ENCODE results near the gene TEX54. TPM values are rescaled to one million over a fixed set of nuclear protein-coding genes. Genes with fewer than 3 reads are reported as not detected.

The TEX54 gene
- total and polyA plus RNA-seq, 2 of the 4 experiments (the other 2 are of a cell fraction), result not detected

- DNase-seq (no peak), ATAC-seq (ENCODE audit: low read depth) (no peak)
- intact Hi-C loops (cut with micrococcal nuclease), result loop anchor here (2.0 to 5.0 kb wide), 3 partner anchors 23 to 252 kb away; partner anchors contain the start of genes EML3, HNRNPUL2, ROM1 and TTC9C
- H2AK5ac ChIP-seq (ENCODE audit: low read depth, low read length), result no peak overlapping the region
- H2BK20ac ChIP-seq (ENCODE audit: low read depth, low read length), result no peak overlapping the region
- CTCF ChIA-PET, result interaction anchor here (0.6 to 1.6 kb wide), 6 partner anchors 11 to 786 kb away, joined by 3 to 7 read pairs (median 4); partner anchors contain the start of gene SLC3A2
- no peak overlapping the region for H3K4me2 ChIP-seq (ENCODE audit: low read depth, low read length)
- H2AFZ ChIP-seq (replicated peaks; ENCODE audit: low read length, poor library complexity), result no peak overlapping the region
- 0 out of 2 replicates have a peak, but pooled peaks cover 3% of the 10 kb centered on the region for H3K9me1 ChIP-seq (ENCODE audit: insufficient read depth, low read length)
- H3K4me1 ChIP-seq (ENCODE audit: control insufficient read depth, insufficient read depth, low read length), result no peaks in the 10 kb centered on the region
- no peaks in the 10 kb centered on the region for H3K27me3 ChIP-seq (ENCODE audit: control insufficient read depth, insufficient read depth, low read length)
- no peaks in the 10 kb centered on the region; the same call in 1 of the 2 replicates for H3K36me3 ChIP-seq (ENCODE audit: control insufficient read depth, insufficient read depth, low read length)
- H3K56ac ChIP-seq (ENCODE audit: extremely low read depth, insufficient read depth, low read length), result no peak overlapping the region
- POLR2A ChIA-PET (ENCODE audit: unreplicated experiment), result no interaction called here
- no peak overlapping the region for H3K14ac ChIP-seq (replicated peaks; ENCODE audit: low read depth, low read length)
- in situ Hi-C loops (cut with MboI; ENCODE audit: low sequenced_read_pairs), result loop anchor here (25.0 kb wide), 1 partner anchor 477 kb away; no protein-coding TSS in a partner anchor
- no peak overlapping the region for H4K91ac ChIP-seq (ENCODE audit: insufficient read depth, low read depth, low read length)
- no peak overlapping the region for H3K23ac ChIP-seq (ENCODE audit: low read depth, low read length)
- no peak overlapping the region for H2BK120ac ChIP-seq (ENCODE audit: low read depth, low read length)
- 60% methylated on average over 1 of the region's 4 CpGs; no CpG with 5 or more reads in 1 of the 2 experiments for WGBS, 2 experiments (ENCODE audit: extremely low coverage in 2 of 2, insufficient read length in 1 of 2)
- no peak overlapping the region for H3K18ac ChIP-seq (ENCODE audit: low read depth, low read length)
- H3K4me3 ChIP-seq (ENCODE audit: insufficient read depth, low read depth, low read length), result no peak overlapping the region
- peaks cover 18% of the 10 kb centered on the region in 2 experiments; a peak in 3 of 4 replicates for H3K79me1 ChIP-seq (ENCODE audit: low read depth in 1 of 2, low read length in 2 of 2)
- no peak overlapping the region for H3K4ac ChIP-seq (ENCODE audit: low read depth, low read length)
- no peak overlapping the region for H2BK5ac ChIP-seq (ENCODE audit: low read depth, low read length, poor library complexity, severe bottlenecking)
- H4K5ac ChIP-seq (ENCODE audit: low read depth, low read length), result no peak overlapping the region
- H3K9me3 ChIP-seq (ENCODE audit: control insufficient read depth, insufficient read depth, low read length), result no peaks in the 10 kb centered on the region
- peaks cover 4% of the 10 kb centered on the region for H4K20me1 ChIP-seq (ENCODE audit: insufficient read depth, low read length)
- no TSS peak for BruUV-seq (replicated peaks)
- no peak overlapping the region for H3K9ac ChIP-seq (ENCODE audit: low read depth, low read length)
- H3K27ac ChIP-seq (ENCODE audit: insufficient read depth, low read length), result no peak overlapping the region
- H2BK15ac ChIP-seq (ENCODE audit: low read depth, low read length), result no peak overlapping the region
- dilution Hi-C loops (cut with HindIII; ENCODE audit: low sequenced_read_pairs, unreplicated experiment), result no loop called here
- no peak overlapping the region for H4K8ac ChIP-seq (ENCODE audit: low read depth in 2 of 2, low read length in 2 of 2)
- no peak overlapping the region for H2AK9ac ChIP-seq (replicated peaks; ENCODE audit: low read depth, low read length, poor library complexity)
- TF ChIP-seq CEBPB (IDR thresholded peaks at IDR 0.05; ENCODE audit: low read depth, low read length) (no peak), ELK1 (IDR thresholded peaks at IDR 0.05; ENCODE audit: borderline replicate concordance, low read depth, low read length) (no peak), MXI1 (IDR thresholded peaks at IDR 0.05; ENCODE audit: borderline replicate concordance, low read depth, low read length) (no peak), BHLHE40 (IDR thresholded peaks at IDR 0.05; ENCODE audit: low read depth, low read length) (no peak), NFE2L2 (IDR thresholded peaks at IDR 0.05; ENCODE audit: low read depth, low read length) (no peak), FOS (IDR thresholded peaks at IDR 0.05; ENCODE audit: low read depth, low read length) (no peak), SMC3 (IDR thresholded peaks at IDR 0.05; ENCODE audit: low read depth, low read length) (no peak), CHD1 (IDR thresholded peaks at IDR 0.05; ENCODE audit: low read depth, low read length) (no peak), POLR2A (IDR thresholded peaks at IDR 0.05; ENCODE audit: low read depth, low read length) (no peak), USF2 (IDR thresholded peaks at IDR 0.05; ENCODE audit: low read depth, low read length) (no peak), MAFK (IDR thresholded peaks at IDR 0.05; ENCODE audit: low read depth, low read length) (no peak), RAD21 (IDR thresholded peaks at IDR 0.05; ENCODE audit: low read length) (no peak), RFX5 (IDR thresholded peaks at IDR 0.05; ENCODE audit: low read depth, low read length) (no peak), RCOR1 (IDR thresholded peaks at IDR 0.05; ENCODE audit: insufficient replicate concordance, low read length) (no peak)
- TF ChIP-seq, protein P1, sequence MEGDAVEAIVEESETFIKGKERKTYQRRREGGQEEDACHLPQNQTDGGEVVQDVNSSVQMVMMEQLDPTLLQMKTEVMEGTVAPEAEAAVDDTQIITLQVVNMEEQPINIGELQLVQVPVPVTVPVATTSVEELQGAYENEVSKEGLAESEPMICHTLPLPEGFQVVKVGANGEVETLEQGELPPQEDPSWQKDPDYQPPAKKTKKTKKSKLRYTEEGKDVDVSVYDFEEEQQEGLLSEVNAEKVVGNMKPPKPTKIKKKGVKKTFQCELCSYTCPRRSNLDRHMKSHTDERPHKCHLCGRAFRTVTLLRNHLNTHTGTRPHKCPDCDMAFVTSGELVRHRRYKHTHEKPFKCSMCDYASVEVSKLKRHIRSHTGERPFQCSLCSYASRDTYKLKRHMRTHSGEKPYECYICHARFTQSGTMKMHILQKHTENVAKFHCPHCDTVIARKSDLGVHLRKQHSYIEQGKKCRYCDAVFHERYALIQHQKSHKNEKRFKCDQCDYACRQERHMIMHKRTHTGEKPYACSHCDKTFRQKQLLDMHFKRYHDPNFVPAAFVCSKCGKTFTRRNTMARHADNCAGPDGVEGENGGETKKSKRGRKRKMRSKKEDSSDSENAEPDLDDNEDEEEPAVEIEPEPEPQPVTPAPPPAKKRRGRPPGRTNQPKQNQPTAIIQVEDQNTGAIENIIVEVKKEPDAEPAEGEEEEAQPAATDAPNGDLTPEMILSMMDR (conservative IDR thresholded peaks at IDR 0.05; ENCODE audit: low read depth, low read length), result no peak
Measured at GRCh38 chr11:62863687-62864335, 31.2 kb upstream of the TEX54 start.
